GM21825 (cell line): Measurements from ENCODE around the gene TMEM271.
"Not testable (repeated sequence)": the region's sequence is repeated elsewhere in the genome, so short reads cannot be mapped to it uniquely, and the experiment has no call there.

Experiments used
- ATAC-seq: cut with Tn5 transposase; IDR thresholded peaks from one replicate; pipeline ENCODE4 v1.9.1; 2021; ENCODE audit warnings: mild to moderate bottlenecking, moderate library complexity; ENCODE audit not compliant: unreplicated experiment

The TMEM271 gene

DNA sequence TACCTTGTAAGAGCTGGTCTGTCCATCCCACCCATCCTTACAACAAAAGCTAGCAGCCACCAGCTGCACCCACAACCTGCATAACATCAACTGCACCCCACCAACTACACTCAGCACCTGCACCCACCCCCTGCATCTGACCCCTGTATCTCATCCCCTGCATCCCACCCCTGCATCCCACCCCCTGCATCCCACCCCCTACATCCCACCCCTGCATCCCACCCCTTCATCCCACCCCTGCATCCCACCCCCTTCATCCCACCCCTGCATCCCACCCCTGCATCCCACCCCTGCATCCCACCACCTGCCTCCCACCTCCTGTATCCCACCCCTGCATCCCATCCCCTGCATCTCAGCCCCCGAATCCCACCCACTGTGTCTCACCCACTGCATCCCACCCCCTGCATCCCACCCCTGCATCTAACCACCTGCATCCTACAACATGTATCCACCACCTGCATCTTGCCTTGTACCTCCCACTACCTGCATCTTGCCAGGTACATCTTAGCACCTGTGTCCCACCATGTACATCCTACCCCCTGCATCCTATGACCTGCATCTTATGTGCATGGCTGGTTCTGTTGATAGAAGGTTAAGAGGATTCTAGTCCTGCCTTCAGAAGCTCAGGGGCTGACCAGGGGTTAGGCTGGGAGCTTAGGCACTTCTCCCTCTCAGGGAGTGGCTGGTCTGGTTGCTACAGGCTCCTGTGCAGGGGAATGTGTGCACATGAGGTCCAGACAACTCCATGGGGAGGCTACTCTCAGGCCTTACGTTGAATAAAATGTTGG, 9.4 kb downstream of the TMEM271 start:
- no peak for ATAC-seq

DNA sequence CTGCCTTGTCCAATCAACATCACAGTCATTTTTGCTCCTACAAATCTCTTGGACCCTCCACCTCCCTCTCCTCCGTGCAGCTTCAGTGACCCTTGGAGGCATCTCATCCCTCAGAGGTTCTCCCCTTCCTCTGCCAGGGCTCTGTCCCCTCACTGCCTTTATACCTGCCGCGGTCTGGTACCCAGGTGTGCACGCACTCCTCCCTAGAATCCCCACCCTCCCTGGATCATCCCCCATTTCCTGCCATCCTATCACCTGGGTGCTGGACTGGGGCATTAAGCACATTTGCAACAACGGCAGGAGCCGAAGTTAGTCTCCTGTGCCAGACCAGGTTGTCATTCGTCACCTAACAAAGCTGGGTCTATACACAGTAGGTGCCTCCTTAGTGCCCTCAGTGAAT, 10.1 kb downstream of the TMEM271 start:
- ATAC-seq = no peak

DNA sequence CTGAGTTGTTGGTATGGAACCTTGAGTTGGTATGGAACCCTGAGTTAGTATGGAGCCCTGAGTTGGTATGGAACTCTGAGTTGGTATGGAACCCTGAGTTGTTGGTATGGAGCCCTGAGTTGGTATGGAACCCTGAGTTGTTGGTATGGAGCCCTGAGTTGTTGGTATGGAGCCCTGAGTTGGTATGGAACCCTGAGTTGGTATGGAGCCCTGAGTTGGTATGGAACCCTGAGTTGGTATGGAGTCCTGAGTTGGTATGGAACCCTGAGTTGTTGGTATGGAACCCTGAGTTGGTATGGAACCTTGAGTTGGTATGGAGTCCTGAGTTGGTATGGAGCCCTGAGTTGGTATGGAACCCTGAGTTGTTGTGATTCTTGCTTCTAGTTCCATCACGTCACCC, 10.5 kb downstream of the TMEM271 start:
- ATAC-seq = not testable (repeated sequence)

GRCh38 chr4:562458-562857, 13.6 kb downstream of the TMEM271 start:
- not testable (repeated sequence) for ATAC-seq

GRCh38 chr4:561426-561825, 14.7 kb downstream of the TMEM271 start:
- ATAC-seq = no peak

GRCh38 chr4:560731-561291, 15.3 kb downstream of the TMEM271 start:
- ATAC-seq = no peak

GRCh38 chr4:560061-560460, 16.0 kb downstream of the TMEM271 start:
- no peak for ATAC-seq

- no peak for ATAC-seq
Measured at GRCh38 chr4:555566-556275, 20.4 kb downstream of the TMEM271 start.

DNA sequence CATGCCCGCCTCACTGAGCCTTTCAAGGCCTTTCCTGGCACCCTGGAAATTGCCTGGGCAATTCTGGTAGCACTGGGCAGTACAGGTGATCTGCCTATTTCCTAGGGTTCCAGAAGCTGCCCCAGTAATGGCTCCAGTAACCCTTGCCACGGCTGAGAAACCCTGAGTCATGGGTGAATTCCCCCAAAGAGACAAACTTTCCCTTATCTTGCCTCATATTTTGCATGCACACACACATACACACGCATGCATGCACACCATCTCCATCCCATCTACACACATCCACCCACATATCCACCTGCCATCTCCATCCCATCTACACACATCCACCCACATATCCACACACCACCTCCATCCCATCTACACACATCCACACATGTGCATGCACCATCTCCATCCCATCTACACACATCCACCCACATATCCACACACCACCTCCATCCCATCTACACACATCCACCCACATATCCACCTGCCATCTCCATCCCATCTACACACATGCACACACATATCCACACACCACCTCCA, 21.2 kb downstream of the TMEM271 start:
- ATAC-seq = not testable (repeated sequence)

DNA sequence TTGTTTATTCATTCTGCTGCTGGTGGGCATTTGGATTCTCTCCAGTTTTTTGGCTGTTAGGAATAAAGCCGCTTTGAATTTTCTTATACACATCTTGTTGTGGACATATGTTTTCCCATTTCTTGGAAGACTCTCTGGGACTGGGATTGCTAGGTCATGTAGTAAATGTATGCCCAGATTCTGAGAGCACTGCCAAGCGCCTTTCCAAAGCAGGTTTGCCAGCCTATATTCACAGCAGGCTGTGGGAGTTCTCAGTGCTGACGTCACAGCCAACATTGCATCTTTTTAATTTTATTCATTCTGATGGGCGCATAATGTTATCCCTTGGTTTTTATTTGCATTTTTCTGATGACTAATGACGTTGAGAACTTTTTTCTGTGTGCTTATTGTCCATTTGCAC, 24.1 kb downstream of the TMEM271 start:
- ATAC-seq = no peak

GRCh38 chr4:550268-550667, 25.8 kb downstream of the TMEM271 start:
- ATAC-seq = not testable (repeated sequence)

DNA sequence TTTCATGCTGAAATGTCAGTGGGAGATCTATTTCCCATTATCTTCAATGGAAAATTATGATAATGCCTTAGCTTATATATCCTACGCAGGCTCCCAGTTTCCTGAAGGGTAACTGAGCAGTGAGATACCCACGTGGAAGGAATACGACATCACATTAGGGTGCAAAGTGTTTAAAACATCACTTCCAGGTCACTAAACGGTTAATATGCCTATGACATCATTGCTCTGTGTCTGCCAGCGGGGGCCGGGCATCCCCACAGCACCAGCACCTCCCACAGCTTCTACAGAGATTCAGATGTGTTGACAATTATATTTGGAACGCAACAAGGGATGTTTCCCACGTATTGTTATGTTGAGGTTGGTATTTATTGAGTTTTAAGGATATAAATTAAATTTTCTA, 27.1 kb downstream of the TMEM271 start:
- no peak for ATAC-seq

DNA sequence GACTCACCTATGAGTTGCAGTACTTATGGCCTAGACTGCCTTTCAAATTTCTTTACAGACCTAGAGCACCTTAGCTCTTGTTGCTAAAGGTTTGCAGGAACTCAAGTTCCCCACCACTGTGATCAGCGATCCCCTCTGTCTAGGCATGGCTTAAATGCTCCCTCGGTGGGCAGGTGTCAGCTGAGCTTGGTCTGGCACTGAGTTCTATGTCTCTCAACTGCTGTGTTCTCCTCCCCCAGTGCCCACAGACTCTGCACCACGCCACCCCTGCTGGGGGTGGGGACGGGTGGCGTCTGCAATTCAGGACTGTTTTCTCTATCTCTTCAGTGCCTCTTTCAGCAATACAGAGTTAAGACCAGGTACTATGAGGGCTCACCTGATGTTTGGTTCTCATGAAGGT, 30.5 kb downstream of the TMEM271 start:
- ATAC-seq = no peak

DNA sequence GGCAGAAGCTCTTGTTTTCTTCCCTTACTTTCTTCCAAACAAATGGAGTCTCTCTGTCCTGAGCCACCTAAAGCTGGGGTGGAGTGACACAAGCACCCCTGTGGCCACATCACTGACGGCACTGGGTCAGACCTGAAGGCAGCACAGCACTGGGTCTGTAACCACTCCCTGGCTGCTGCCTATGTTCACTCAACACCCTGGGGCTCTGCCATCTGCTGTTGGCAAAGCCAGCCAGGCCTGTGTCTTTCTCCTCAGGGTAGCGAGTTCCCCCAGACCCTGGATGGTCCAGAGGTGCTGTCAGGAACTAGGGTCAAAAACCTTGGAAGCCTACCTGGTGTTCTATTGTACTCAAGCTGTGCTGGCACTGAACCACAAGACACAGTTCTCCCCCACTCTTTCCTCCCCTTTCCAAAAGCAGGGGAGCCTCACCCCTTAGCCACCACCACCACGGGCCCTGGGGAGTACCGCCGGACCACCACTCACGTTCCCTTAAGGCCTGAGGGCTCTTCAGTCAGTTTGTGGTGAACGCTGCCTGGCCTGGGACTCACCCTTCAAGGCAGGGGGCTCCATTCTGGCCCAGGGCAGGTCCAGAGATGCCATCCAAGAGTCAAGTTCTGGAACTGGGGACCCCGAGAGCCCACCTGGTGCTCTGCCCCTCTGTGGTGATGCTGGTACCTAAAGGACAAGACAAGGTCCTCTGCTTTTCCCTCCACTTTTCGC, 31.5 kb downstream of the TMEM271 start:
- no peak for ATAC-seq

GRCh38 chr4:541271-541670, 34.8 kb downstream of the TMEM271 start:
- ATAC-seq = no peak

GRCh38 chr4:538542-539142, 37.5 kb downstream of the TMEM271 start:
- ATAC-seq = no peak

GRCh38 chr4:537436-538264, 38.4 kb downstream of the TMEM271 start:
- ATAC-seq = no peak

- no peak for ATAC-seq
Measured at GRCh38 chr4:536351-536972, 39.6 kb downstream of the TMEM271 start.

GRCh38 chr4:535924-536281, 40.2 kb downstream of the TMEM271 start:
- ATAC-seq = no peak
